ENCODE results near the gene RPS6KA2.

DNA sequence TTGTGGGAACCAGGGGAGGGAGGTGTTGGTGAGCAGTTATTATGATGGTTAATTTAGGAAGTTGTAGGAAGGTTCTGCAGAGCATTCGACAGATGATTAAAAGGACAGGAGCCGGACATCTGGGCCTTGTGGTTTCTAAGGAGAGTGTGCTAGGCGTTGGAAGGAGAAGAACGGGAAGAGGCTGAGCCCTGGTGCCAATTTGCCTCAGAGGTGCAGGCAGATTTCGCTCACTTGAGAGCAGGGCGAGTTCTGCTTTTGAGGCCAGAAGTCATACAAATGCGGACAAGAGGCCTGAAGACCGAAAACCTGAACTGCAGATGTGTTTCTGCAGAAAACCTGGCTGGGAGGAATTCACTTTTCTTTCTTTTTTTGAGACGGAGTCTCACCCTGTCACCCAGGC lies 30.5 kb upstream of the RPS6KA2 start:
- no peak for TF ChIP-seq CTCF (IDR thresholded peaks at IDR 0.05)
- TF ChIP-seq REST (IDR thresholded peaks at IDR 0.05; ENCODE audit: insufficient read depth in 1 of 2, low read depth in 2 of 2, low read length in 1 of 2), result no peak
- TF ChIP-seq SIN3A (IDR thresholded peaks at IDR 0.05; ENCODE audit: borderline replicate concordance, insufficient read depth, low read depth, low read length), result no peak

All from Panc1 (cell line).